Uterus (tissue), 2 donors: ENCODE data around the gene TMEM37.

Source experiments
- POLR2A ChIP-seq, 2 donors: fragments of 450-650 bp; IDR thresholded peaks; one replicate each; pipeline ENCODE4 v1.6.1; 2016; ENCODE audit warnings: antibody characterized with exemption in 2 of 2, mild to moderate bottlenecking in 1 of 2, moderate library complexity in 1 of 2
- TF ChIP-seq, protein P1 (sequence below), 4 experiments: fragments of 200-600 bp in 2 of 4; fragments of 450-650 bp in 2 of 4; sonication (generic) in 2 of 4; IDR thresholded peaks; one replicate each; pipeline ENCODE4 v1.5.1; 2016 to 2019; ENCODE audit warnings: antibody characterized with exemption in 4 of 4, mild to moderate bottlenecking in 2 of 4, moderate library complexity in 1 of 4

- no peak for TF ChIP-seq POLR2A (IDR thresholded peaks at IDR 0.05)
- TF ChIP-seq, protein P1, sequence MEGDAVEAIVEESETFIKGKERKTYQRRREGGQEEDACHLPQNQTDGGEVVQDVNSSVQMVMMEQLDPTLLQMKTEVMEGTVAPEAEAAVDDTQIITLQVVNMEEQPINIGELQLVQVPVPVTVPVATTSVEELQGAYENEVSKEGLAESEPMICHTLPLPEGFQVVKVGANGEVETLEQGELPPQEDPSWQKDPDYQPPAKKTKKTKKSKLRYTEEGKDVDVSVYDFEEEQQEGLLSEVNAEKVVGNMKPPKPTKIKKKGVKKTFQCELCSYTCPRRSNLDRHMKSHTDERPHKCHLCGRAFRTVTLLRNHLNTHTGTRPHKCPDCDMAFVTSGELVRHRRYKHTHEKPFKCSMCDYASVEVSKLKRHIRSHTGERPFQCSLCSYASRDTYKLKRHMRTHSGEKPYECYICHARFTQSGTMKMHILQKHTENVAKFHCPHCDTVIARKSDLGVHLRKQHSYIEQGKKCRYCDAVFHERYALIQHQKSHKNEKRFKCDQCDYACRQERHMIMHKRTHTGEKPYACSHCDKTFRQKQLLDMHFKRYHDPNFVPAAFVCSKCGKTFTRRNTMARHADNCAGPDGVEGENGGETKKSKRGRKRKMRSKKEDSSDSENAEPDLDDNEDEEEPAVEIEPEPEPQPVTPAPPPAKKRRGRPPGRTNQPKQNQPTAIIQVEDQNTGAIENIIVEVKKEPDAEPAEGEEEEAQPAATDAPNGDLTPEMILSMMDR (IDR thresholded peaks at IDR 0.05), result no peak
These were observed 5.3 kb upstream of the TMEM37 start for GRCh38 chr2:119426396-119426675.
